ENCODE data around the gene CBLIF. TPM values are rescaled to one million over a fixed set of nuclear protein-coding genes. Genes with fewer than 3 reads are reported as not detected.
"Not testable (repeated sequence)": the region's sequence is repeated elsewhere in the genome, so short reads cannot be mapped to it uniquely, and the experiment has no call there.

Gene CBLIF
- total RNA-seq, 6 experiments from 2014 or later: not detected

- WGBS (ENCODE audit: insufficient coverage, low coverage, low lambda C conversion rate, missing lambda C conversion rate): 39% methylated on average over 3 of the region's 3 CpGs
- TF ChIP-seq POLR2A (IDR thresholded peaks at IDR 0.05): no peak
- no peak for TF ChIP-seq CTCF (IDR thresholded peaks at IDR 0.05)
These were observed 17.0 kb upstream of the CBLIF start for GRCh38 chr11:59862252-59862651.

DNA sequence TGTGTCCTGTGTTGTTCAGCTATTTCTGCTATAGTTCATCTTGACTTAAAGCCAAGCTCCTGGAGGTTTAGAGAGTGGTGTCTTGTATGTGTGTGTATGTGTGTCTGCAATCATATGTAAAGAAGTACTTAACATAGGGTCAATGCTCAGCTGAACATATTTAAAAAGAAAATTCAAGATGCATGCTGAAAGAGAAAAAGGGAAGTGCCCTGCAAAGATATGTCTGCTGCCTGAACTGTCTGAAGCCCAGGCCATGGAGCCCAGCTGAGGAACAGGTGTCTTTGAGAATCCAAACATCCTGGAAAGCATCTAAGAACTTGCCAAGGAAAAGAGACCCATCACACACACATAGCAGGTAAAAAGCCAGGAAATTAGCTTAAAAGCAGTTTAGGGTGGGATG, 14.4 kb upstream of the CBLIF start:
- H3K36me3 ChIP-seq: no peaks in the 10 kb centered on the region
- TF ChIP-seq CTCF (IDR thresholded peaks at IDR 0.05) (no peak), POLR2A (IDR thresholded peaks at IDR 0.05) (no peak)
- H3K27me3 ChIP-seq: no peaks in the 10 kb centered on the region
- ATAC-seq (no peak), DNase-seq (no peak)
- intact Hi-C loops (cut with DNase I): no loop called here
- no peaks in the 10 kb centered on the region for H3K9me3 ChIP-seq
- H3K4me3 ChIP-seq: no peak overlapping the region
- no peak overlapping the region for H3K27ac ChIP-seq
- no peaks in the 10 kb centered on the region for H3K4me1 ChIP-seq

More at GRCh38 chr11:59862252-59862651, 17.0 kb upstream of the CBLIF start:
- Histone ChIP-seq H3K27ac (no peak overlapping the region), H3K4me3 (no peak overlapping the region), H3K27me3 (no peaks in the 10 kb centered on the region), H3K4me1 (no peaks in the 10 kb centered on the region), H3K9me3 (no peaks in the 10 kb centered on the region), H3K36me3 (no peaks in the 10 kb centered on the region)
- no peak for ATAC-seq
- no peak for DNase-seq
- intact Hi-C loops (cut with DNase I): no loop called here

DNA sequence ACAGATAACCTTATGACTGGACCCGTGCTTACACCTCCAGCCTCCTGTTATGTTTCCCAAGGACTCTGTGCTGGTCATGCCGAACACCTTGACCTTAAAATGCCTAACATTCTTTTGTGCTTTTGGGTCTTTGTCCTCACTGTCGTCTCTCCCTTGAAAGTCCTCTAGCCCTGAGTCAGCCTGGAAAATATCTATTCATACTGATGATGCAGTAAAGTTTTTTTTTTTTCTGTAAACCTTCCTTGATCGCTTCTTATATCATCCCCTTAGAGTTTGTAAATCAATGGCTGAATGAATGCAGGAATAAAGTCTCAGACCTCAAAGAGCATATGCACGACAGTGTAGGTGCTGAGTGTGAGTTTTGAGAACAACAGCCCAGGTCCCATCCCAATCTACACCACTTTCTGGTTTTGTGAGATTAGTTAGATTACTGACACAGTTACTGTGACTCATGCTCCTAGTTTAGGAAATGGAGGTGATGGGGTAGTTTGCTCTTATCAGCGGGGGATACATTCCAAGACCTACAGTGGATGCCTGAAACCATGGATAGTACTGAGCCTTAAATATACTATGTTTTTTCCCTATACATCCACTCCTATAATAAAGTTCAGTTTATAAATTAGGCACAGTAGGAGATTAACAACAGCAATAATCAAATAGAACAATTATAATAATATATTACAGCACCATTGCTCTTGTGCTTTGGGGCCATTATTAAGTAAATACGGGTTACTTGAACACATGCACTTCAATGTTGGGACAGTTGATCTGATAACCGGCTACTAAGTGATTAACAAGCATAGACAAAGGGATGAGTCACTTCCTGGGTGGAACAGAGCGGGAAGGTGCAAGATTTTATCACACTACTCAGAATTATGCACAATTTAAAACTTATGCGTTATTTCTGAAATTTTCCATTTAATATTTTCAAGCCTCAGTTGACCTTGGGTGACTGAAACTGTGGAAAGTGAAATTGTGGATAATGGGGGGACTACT, 12.4 kb upstream of the CBLIF start:
- no peak overlapping the region for H3K4me3 ChIP-seq
- intact Hi-C loops (cut with DNase I): no loop called here
- no peaks in the 10 kb centered on the region for H3K9me3 ChIP-seq
- ATAC-seq (no peak), DNase-seq (no peak)
- no peak overlapping the region for H3K27ac ChIP-seq
- H3K27me3 ChIP-seq: no peaks in the 10 kb centered on the region
- no peaks in the 10 kb centered on the region for H3K36me3 ChIP-seq
- no peaks in the 10 kb centered on the region for H3K4me1 ChIP-seq
- WGBS (ENCODE audit: insufficient coverage, low coverage, low lambda C conversion rate, missing lambda C conversion rate): 60% methylated on average over 10 of the region's 10 CpGs
- TF ChIP-seq POLR2A (IDR thresholded peaks at IDR 0.05) (no peak), CTCF (IDR thresholded peaks at IDR 0.05) (no peak)

DNA sequence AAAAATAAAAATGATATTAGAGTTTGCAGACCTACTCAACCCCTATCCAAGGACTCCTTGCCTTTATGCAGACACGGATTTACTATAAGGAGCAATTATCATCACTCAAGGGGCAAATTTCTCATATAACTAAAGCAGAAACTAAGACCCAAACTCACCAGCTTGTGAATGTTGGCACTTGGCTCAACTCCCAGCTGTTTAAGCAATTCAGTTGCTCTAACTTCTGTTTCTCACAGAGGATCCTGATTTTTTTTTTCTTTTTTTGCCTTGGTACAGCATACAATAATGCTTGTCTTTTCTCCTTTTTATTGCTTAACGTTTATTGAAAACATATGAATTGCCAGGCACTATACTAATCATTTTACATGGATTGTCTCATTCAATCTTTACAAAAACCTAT, 9.6 kb upstream of the CBLIF start:
- no peak overlapping the region for H3K27ac ChIP-seq
- ATAC-seq (no peak), DNase-seq (no peak)
- intact Hi-C loops (cut with DNase I): no loop called here
- H3K4me1 ChIP-seq: no peaks in the 10 kb centered on the region
- no peak overlapping the region for H3K4me3 ChIP-seq
- 30% methylated on average over 2 of the region's 2 CpGs for WGBS (ENCODE audit: insufficient coverage, low coverage, low lambda C conversion rate, missing lambda C conversion rate)
- TF ChIP-seq CTCF (IDR thresholded peaks at IDR 0.05) (no peak), POLR2A (IDR thresholded peaks at IDR 0.05) (no peak)
- H3K27me3 ChIP-seq: no peaks in the 10 kb centered on the region
- no peaks in the 10 kb centered on the region for H3K36me3 ChIP-seq
- H3K9me3 ChIP-seq: no peaks in the 10 kb centered on the region

- H3K36me3 ChIP-seq; H3K27ac ChIP-seq; H3K4me1 ChIP-seq; H3K9me3 ChIP-seq; H3K4me3 ChIP-seq; H3K27me3 ChIP-seq; DNase-seq; intact Hi-C loops (cut with DNase I); ATAC-seq: not testable (repeated sequence)
- 80% methylated on average over 5 of the region's 5 CpGs for WGBS (ENCODE audit: insufficient coverage, low coverage, low lambda C conversion rate, missing lambda C conversion rate)
These were observed 6.1 kb upstream of the CBLIF start for GRCh38 chr11:59851416-59851815.

DNA sequence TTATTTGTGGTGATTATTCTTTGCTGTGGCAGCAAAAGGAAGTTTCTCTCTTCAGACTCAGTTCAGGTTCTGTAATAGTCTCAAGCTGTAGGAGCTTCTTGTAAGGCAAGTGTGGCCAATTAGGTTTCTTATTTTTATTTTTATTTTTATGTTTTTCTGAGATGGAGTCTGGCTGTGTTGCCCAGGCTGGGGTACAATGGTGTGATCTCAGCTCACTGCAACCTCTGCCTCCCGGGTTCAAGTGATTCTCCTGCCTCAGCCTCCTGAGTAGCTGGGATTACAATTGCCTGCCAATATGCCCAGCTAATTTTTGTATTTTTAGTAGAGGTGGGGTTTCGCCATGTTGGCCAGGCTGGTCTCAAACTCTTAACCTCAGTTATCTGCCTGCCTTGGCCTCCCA, 4.3 kb upstream of the CBLIF start:
- 57% methylated on average over 1 of the region's 2 CpGs for WGBS (ENCODE audit: insufficient coverage, low coverage, low lambda C conversion rate, missing lambda C conversion rate)
- H3K27ac ChIP-seq; ATAC-seq; H3K4me1 ChIP-seq; H3K27me3 ChIP-seq; intact Hi-C loops (cut with DNase I); H3K9me3 ChIP-seq; DNase-seq; H3K4me3 ChIP-seq; H3K36me3 ChIP-seq: not testable (repeated sequence)
